DMS53 treated with DMSO at 0.1 percent for 48 hours (cell line): ENCODE data around the gene IRAK3.
A peak's percentile ranks its signal among the peaks of the same experiment; 100 is the strongest.
"Not testable (repeated sequence)": the region's sequence is repeated elsewhere in the genome, so short reads cannot be mapped to it uniquely, and the experiment has no call there.

Source experiments
- DNase-seq: peaks from one replicate; lab custom pipeline; 2025; ENCODE audit not compliant: unreplicated experiment; lab: John Stamatoyannopoulos, UW

Gene IRAK3

GRCh38 chr12:66302827-66303169, 113.8 kb downstream of the IRAK3 start:
- peak; percentile 46 for DNase-seq

GRCh38 chr12:66303316-66303804, 114.3 kb downstream of the IRAK3 start:
- not testable (repeated sequence) for DNase-seq
